OCI-LY7 (cell line): ENCODE data around the gene BRME1.

Source experiments
- CTCF ChIP-seq: fragments of 200-600 bp; sonication (generic); conservative IDR thresholded peaks from 2 replicates; pipeline ENCODE4 v1.5.1; 2014; ENCODE audit warnings: mild to moderate bottlenecking, antibody characterized with exemption, low read length, moderate library complexity, mixed read lengths
- EZH2phosphoT487 ChIP-seq: fragments of 200-600 bp; sonication (generic); IDR thresholded peaks from 2 replicates; pipeline ENCODE4 v1.6.1; 2018; ENCODE audit warnings: low read depth, borderline replicate concordance, mild to moderate bottlenecking, mixed run types, antibody characterized with exemption, low read length, moderate library complexity, mixed read lengths

- TF ChIP-seq CTCF = no peak
- TF ChIP-seq EZH2phosphoT487 = no peak
Observed at GRCh38 chr19:13952931-13953531, 47.1 kb upstream of the BRME1 start.
